ENCODE measurements around the gene SEZ6L2.
A peak's percentile ranks its signal among the peaks of the same experiment; 100 is the strongest.
"Not testable (repeated sequence)": the region's sequence is repeated elsewhere in the genome, so short reads cannot be mapped to it uniquely, and the experiment has no call there.

Gene SEZ6L2

DNA sequence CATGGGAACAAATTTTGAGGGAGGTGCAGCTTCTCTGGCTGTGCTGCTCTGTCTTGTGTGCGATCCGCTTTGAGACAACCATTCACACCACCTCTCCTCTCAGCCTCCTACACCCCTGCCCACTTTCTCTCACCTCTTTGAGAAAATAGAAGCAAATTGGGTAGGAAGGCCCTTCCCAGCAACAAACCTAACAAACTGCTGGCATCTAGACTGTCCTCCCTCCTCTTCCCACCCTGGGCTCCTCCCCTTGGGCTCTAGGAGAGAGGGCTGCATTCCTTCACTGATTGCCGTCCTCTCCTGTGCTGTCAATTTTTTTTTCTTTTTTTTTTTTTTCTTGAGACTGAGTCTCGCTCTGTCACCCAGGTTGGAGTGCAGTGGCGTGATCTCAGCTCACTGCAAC is 49.8 kb downstream of the SEZ6L2 start:
- DNase-seq, result no peak

DNA sequence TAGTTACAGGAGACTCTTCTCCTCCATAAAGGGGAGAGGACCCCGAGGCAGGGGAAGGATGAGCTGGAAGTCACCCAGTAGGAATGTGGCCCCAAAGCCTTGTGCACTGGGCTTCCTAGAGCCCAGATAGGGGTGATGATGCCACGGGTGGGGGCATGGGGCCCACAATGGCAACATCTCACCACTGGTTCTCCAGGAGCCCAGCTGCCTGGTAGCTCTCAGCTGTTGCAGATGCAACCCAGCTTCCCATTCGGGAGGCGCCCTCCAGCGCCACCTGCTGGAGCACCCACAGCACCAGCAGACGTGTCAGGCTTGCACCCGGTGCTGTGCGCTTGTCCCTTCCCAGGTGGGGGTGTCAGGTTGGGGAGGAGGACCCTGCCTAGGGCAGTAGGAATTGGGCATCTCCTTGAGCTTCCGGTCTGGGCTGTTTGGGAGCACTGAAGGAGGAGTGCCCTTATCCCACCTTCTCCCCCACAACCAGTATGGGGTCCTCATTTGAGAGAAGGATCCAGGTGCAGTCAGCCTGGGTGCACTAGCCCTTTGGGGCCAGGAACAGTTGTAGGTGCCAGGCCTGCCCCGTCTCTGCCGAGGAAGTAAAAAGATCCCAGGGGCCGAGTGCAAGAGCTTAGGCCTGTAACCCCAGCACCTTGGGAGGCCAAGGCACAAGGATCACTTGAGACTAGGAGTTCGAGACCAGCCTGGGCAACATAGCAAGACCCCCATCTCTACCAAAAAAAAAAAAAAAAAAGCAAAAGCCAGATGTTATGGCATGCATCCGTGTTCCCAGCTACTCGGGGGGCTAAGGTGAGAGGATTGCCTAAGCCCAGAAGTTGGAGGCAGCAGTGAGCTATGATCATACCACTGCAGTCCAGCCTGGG is 50.7 kb downstream of the SEZ6L2 start:
- DNase-seq, result peak; percentile 78

DNA sequence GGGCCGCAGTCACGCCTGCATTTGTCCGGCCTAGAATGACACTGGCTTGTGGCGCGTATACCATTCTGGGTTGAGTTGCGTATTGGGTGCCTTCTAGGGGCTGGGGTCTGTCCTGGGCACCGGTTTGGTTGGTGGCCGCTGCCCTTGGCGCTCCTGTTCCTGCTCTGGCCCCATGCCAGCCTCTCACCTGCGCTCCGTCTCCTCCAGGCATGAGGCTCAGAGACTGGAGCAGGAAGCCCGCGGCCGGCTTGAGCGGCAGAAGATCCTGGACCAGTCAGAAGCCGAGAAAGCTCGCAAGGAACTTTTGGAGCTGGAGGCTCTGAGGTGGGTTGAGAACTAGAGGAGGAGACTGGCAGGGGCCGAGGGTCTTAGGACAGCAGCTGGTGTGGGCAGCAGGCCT is 53.7 kb downstream of the SEZ6L2 start:
- no peak for DNase-seq

GRCh38 chr16:29844575-29845331 is 54.6 kb downstream of the SEZ6L2 start:
- no peak for DNase-seq

DNA sequence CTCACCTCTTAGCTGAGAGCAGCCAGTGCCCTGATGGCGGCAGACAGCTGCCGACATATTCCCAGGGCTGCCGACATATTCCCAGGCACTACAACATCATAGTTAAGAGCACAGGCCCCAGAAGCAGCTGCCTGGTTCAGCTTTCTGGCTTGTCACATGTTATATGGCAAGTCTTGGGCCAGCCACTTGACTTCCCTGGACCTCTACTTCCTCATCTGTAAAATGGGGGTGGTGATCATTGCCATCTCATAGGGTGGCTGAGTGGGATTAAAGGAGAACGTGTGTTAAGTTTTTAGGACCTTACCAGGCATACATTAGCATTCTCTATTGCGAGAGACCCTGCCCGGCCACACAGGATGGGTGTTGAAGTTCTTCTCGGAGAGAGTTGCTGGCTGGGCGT is 55.4 kb downstream of the SEZ6L2 start:
- DNase-seq, result no peak

DNA sequence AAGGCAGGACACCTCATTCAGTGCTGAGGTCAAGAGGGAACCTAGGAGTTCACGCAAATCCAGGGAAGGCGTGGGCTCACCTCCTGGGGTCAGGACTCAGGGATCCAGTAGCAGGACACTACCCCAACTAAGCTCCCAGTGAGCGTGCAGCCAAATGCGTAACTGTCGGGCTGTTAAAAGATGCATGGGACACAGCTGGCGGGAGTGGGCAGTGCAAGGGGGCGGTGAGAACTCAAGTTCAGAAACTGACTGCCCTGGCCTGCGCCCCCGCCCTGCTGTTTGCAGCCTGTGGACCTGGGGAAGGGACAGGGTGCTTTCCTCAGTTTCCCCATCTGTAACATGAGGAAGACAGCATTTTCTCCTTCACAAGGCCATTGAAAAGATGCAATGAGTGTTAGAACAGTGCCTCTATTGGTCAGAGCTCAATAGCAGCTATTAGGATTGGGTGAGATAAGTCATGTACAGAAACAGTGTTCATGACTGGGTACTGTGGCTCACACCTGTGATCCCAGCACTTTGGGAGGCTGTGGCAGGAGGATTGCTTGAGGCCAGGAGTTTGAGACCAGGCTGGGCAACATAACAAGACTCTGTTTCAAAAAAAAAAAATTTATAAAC is 56.5 kb downstream of the SEZ6L2 start:
- DNase-seq, result no peak

- no peak for DNase-seq
Measured at GRCh38 chr16:29841631-29842030, 57.7 kb downstream of the SEZ6L2 start.

GRCh38 chr16:29840240-29840639 is 59.1 kb downstream of the SEZ6L2 start:
- no peak for DNase-seq

DNA sequence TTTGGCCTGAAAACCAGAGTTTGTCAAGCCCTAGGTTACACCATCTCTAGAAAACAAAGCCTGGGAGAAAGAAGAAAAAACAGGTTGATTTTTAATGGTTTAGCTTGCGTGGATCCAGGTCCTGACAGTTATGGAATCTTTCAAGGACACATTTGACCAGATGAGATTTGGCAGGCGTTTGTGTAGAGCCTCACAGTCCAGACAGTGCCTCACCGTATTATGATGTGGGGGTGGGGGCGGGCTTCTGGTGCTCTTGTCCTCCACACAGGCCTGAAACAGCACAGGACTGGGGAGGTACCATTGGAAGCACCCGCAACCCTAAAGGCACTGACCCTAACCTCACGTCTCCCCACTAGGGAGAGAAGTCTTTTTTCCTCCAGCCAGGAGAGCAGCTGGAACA is 59.5 kb downstream of the SEZ6L2 start:
- no peak for DNase-seq

GRCh38 chr16:29837841-29838240 is 61.5 kb downstream of the SEZ6L2 start:
- no peak for DNase-seq

DNA sequence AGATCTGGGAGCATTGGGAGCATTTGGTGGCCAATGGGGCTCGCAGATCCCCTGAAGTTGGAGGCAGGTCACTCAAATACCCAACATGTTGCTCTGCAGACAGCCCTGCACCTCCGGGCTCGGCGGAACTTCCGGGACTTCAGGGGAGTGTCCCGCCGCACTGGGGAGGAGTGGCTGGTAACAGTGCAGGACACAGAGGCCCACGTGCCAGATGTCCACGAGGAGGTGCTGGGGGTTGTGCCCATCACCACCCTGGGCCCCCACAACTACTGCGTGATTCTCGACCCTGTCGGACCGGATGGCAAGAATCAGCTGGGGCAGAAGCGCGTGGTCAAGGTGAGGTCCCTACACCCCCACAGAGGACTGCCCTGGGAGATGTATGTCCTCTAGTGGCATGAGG is 62.7 kb downstream of the SEZ6L2 start:
- DNase-seq, result no peak

GRCh38 chr16:29835926-29836325 is 63.4 kb downstream of the SEZ6L2 start:
- DNase-seq, result no peak

DNA sequence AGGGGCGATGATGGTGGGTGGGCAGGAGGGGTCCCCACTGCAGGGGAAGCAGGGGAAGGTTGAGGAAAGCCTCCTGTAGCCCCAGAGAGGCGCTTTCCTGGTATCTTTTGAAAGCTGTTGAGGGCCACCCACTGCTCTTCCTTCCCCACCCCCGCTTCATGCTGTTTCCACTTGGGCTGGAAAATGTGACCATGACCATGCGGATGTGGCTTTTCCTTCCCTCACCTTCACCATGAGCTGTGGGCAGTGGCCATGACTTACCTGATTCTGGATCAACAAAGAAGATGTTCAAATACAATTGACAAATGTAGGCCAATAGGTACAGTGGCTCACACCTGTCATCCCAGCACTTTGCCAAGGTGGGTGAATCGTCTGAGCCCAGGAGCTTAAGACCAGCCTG is 65.3 kb downstream of the SEZ6L2 start:
- no peak for DNase-seq

DNA sequence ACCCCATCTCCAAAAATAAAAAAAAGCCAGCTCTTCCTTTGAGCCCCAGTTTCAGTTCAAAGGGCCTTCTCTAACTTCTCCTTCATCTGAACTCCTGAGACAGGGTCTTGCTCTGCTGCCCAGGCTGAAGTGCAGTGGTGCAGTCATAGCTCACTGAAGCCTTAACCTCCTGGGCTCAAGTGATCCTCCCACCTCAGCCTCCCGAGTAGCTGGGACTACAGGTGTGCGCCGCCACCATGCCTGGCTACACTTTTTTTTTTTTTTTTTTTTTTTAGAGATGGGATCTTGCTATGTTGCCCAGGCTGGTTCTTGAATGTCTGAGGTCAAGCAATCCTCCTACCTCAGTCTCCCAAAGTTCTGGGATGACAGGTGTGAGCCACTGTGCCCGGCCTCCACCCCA is 66.1 kb downstream of the SEZ6L2 start:
- not testable (repeated sequence) for DNase-seq

DNA sequence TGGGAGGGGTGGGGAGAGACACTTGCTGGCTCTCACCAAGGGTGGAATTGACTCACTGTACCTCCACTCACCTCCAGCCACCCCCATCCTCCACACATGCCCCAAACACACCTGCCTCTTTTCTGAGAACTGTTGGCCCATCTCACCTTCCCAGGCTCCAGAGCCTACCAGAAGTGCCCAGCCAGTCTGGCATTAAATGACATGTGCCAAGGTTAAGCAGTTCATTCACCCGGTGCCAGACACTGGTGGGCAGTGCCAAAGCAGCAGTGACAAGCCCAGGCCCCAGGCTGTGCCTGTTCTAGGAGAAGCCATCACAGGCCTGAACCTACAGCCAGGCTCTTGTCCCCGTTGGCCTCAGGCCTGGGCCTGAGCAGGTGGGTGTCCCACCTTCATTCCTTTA is 67.9 kb downstream of the SEZ6L2 start:
- DNase-seq, result no peak

- no peak for DNase-seq
Measured at GRCh38 chr16:29830774-29831173, 68.6 kb downstream of the SEZ6L2 start.

DNA sequence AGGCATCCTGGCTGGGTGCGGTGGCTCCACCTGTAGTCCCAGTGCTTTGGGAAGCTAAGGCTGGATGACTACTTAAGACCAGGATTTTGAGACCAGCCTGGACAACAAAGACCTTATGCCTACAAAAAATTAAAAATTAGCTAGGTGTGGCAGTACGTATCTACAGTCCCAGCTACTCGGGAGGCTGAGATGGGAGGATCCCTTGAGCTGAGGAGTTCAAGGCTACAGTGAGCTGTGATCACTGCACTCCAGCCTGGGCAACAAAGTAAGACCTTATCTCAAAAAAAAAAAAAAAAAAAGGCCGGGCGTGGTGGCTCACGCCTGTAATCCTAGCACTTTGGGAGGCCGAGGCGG is 73.0 kb downstream of the SEZ6L2 start:
- no peak for DNase-seq

DNA sequence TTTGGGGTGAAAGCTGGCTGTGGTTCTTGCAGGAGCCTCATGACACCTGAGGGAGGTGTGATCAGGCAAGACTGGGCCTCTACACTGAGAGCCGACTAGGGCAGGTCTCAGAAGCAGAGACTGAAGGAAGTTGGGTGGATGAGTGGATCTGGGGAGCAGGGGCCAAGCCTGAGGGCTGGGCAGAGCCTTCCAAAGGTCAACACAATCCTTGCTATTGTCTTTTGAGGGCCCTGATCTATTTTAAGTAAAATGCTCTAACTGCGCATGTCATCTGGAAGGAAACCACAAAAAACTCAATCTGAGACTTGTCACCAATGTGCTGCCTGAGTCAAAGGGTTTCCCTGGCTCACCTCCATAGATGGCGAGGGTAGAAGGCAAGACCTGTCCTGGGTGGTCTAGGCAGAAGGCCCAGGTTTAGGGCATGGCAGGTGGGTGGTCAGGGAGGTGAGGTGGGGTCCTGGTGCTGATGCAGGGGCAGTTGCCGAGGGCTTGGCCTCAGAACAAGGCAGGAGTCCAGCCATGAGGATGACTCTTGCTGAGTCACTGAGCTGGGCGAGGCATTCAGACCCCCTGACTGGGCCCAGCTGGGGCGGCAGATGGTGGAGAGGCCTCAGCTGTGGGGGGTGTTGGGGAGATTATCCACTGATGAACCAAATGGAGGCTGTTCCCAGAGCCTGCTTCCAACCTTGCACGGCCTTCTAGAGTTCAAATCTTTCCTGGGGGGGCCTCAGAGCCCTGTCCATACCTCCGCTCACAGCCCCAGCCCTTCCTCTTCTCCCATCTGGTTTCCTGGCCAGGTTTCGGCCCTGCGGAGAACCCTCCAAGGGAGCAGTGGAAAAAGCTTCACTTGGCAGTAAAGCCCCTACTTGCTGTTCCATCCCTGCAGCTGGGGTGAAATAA is 74.0 kb downstream of the SEZ6L2 start:
- DNase-seq, result no peak

- DNase-seq, result no peak
Measured at GRCh38 chr16:29824589-29825144, 74.7 kb downstream of the SEZ6L2 start.

DNA sequence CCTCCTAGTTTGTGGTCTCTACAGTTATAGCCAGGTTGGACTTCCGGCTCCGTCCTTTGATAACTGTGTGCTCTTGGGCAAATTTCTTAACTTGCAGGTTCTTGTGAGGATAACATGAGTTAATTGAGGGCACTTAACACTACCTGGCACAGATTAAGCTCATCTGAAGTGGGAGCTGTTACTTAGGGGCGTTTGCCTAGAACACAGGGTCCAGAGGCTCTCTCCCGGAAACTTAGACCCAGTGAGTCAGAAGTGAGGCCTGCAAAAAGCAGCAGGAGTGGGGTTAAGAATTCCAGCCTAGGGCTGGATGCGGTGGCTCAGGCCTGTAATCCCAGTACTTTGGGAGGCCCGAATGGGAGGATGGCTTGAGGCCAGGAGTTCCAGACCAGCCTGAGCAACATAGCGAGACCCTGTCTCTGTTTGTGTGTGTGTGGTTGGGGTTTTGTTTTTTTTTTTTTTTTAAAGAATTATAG is 77.7 kb downstream of the SEZ6L2 start:
- no peak for DNase-seq

Data from T-helper 9 cell (primary cell).